Thoracic aorta (tissue), 2 donors: ENCODE results near the gene ZNF644. TPM values are rescaled to one million over a fixed set of nuclear protein-coding genes. Genes with fewer than 3 reads are reported as not detected.

Experiments
- ATAC-seq: fragments of 150-250 bp; one replicate; pipeline ENCODE4 v1.8.0; 2017; ENCODE audit warnings: low read depth; ENCODE audit not compliant: insufficient number of reproducible peaks, low FRiP score
- DNase-seq: peaks from one replicate; pipeline ENCODE4 v3.0.0-alpha.2; 2020; ENCODE audit warnings: low spot score
- H3K27ac ChIP-seq, 2 donors: fragments of 200-600 bp; sonication (generic); 1 replicate in 1 of 2; 2 replicates in 1 of 2; pipeline ENCODE4 v1.5.1; 2016; ENCODE audit warnings: mild to moderate bottlenecking in 2 of 2, moderate library complexity in 2 of 2
- H3K27me3 ChIP-seq: fragments of 200-600 bp; sonication (generic); replicated peaks from 2 replicates; pipeline ENCODE4 v1.6.0; 2016; ENCODE audit warnings: mild to moderate bottlenecking; ENCODE audit not compliant: insufficient read depth
- H3K36me3 ChIP-seq: fragments of 200-600 bp; sonication (generic); one replicate; pipeline ENCODE4 v1.5.1; 2016
- H3K4me1 ChIP-seq, 2 donors: fragments of 200-600 bp; sonication (generic); 1 replicate in 1 of 2; 2 replicates in 1 of 2; pipeline versions ENCODE4 v1.5.1 to v1.6.0; 2016; ENCODE audit warnings: low read depth in 2 of 2, mild to moderate bottlenecking in 1 of 2; ENCODE audit not compliant: control insufficient read depth in 1 of 2
- H3K4me3 ChIP-seq: fragments of 200-600 bp; sonication (generic); 2 replicates; pipeline ENCODE4 v1.5.1; 2016; ENCODE audit warnings: mild to moderate bottlenecking
- H3K9me3 ChIP-seq: fragments of 200-600 bp; sonication (generic); 2 replicates; pipeline ENCODE4 v1.5.1; 2016
- total RNA-seq, 2 donors: library from RNA; depleted of rRNA; stranded (reverse); fragments of >200 nt; gene quantifications; one replicate each; pipeline versions ENCODE4 v1.1.0 to v1.2.3, GENCODE V29; 2016
- TF ChIP-seq, protein P1 (sequence below): fragments of 200-600 bp; sonication (generic); IDR thresholded peaks from one replicate; pipeline ENCODE4 v1.5.1; 2019; ENCODE audit warnings: antibody characterized with exemption

Gene ZNF644
- total RNA-seq, 2 donors from 2014 or later: 39.0 to 48.7 TPM

DNA sequence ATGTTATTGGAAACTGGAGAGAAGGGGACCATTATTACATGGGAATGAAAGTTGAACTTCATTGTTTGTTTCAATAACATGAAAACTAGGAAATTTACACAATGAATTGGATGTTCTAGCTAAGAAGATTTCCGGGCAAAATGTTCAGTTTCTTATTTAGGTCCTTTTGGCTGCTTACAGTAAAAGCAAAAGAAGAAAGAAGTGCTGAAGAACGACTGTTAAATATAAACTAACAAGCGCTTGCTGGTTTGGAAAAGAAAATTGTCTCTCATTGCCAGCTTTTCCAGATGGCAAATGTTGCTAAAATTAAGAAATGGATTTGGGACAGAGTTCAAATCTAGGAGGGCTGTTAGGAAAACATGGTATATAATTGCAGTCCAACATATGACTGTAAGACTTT is 139.6 kb downstream of the ZNF644 start:
- Histone ChIP-seq H3K4me3 (no peak overlapping the region), H3K27ac (no peak overlapping the region), H3K4me1 (no peaks in the 10 kb centered on the region), H3K27me3 (no peaks in the 10 kb centered on the region), H3K9me3 (peaks cover 22% of the 10 kb centered on the region), H3K36me3 (no peaks in the 10 kb centered on the region)
- ATAC-seq (no peak), DNase-seq (no peak)
- TF ChIP-seq, protein P1, sequence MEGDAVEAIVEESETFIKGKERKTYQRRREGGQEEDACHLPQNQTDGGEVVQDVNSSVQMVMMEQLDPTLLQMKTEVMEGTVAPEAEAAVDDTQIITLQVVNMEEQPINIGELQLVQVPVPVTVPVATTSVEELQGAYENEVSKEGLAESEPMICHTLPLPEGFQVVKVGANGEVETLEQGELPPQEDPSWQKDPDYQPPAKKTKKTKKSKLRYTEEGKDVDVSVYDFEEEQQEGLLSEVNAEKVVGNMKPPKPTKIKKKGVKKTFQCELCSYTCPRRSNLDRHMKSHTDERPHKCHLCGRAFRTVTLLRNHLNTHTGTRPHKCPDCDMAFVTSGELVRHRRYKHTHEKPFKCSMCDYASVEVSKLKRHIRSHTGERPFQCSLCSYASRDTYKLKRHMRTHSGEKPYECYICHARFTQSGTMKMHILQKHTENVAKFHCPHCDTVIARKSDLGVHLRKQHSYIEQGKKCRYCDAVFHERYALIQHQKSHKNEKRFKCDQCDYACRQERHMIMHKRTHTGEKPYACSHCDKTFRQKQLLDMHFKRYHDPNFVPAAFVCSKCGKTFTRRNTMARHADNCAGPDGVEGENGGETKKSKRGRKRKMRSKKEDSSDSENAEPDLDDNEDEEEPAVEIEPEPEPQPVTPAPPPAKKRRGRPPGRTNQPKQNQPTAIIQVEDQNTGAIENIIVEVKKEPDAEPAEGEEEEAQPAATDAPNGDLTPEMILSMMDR: no peak

DNA sequence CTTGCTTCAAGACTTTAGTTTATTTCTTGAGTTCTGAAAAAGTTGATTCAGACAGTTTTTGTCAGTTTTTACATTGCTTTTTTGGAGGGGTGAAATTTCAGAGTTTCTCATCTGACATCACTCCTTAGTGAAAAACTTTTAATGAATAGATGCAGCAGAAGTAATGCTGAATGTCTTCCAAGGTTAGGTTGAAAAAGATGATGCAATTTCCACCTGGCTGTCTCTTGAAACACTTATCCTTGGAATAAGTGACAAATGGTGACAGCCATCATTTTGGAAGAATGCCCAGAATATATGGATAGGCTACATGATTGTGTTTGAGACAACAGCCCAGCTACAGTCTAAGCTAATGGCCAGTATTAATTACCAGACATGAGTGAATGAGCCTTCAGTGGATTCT is 140.8 kb downstream of the ZNF644 start:
- TF ChIP-seq, protein P1: no peak
- no peak overlapping the region for H3K4me3 ChIP-seq

DNA sequence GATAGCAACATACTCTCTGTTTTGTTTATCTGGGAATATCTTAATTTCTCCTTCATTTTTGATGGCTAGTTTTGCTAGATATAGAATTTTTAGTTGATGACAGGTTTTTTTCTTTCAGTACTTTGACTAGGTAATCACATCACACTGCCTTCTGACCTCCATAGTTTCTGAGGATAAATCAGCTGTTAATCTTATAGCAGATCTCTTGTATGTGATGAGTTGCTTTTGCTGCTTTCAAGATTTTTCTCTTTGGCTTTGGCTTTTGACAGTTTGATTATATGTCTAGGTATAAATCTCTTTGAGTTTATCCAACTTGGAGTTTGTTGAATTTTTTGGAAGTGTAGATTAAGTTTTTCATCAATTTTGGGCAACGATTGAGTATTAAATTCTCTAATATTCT is 142.6 kb downstream of the ZNF644 start:
- no peak for DNase-seq
- no peak for ATAC-seq

More for the DNA sequence above, 140.8 kb downstream of the ZNF644 start:
- Histone ChIP-seq H3K27me3 (no peaks in the 10 kb centered on the region), H3K4me1 (no peaks in the 10 kb centered on the region), H3K27ac (no peak overlapping the region), H3K36me3 (no peaks in the 10 kb centered on the region), H3K9me3 (peaks cover 22% of the 10 kb centered on the region)
- DNase-seq (no peak), ATAC-seq (no peak)

DNA sequence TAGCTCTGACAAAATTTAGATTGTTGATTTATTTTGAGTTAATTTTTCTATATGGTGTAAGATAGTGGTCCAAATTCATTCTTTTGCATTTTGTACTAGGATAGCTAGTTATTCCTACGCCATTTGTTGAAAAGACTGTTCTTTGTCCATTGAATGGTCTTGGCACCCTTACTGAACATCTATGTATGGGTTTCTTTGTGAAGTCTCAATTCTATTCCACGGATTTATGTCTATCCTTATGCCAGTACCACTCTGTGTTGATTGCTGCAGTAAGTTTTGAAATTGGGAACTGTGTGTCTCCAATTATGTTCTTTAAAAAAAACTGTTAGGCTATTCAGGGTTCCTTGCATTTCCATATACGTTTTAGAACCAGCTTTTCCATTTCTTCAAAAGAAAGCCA is 145.7 kb downstream of the ZNF644 start:
- H3K27ac ChIP-seq: no peak overlapping the region
- H3K4me3 ChIP-seq: no peak overlapping the region
- no peaks in the 10 kb centered on the region for H3K4me1 ChIP-seq
- H3K36me3 ChIP-seq: no peaks in the 10 kb centered on the region
- ATAC-seq (no peak), DNase-seq (no peak)
- TF ChIP-seq, protein P1: no peak
- peaks cover 20% of the 10 kb centered on the region for H3K9me3 ChIP-seq
- H3K27me3 ChIP-seq: no peaks in the 10 kb centered on the region

More for the DNA sequence above, 142.6 kb downstream of the ZNF644 start:
- Histone ChIP-seq H3K27ac (no peak overlapping the region), H3K4me3 (no peak overlapping the region), H3K4me1 (no peaks in the 10 kb centered on the region), H3K27me3 (no peaks in the 10 kb centered on the region), H3K9me3 (peaks cover 22% of the 10 kb centered on the region), H3K36me3 (no peaks in the 10 kb centered on the region)
- TF ChIP-seq, protein P1: no peak
